SJCRH30 (cell line): Measurements from ENCODE around the gene VTCN1. TPM values are rescaled to one million over a fixed set of nuclear protein-coding genes. Genes with fewer than 3 reads are reported as not detected.
"Not testable (repeated sequence)": the region's sequence is repeated elsewhere in the genome, so short reads cannot be mapped to it uniquely, and the experiment has no call there.

Experiments
- DNase-seq, 2 experiments: peaks; one replicate each; pipeline ENCODE4 v3.0.0-alpha.2; 2015 to 2020
- H3K27ac ChIP-seq: fragments of 250-450 bp; sonication (Bioruptor Pico); 2 replicates; pipeline ENCODE4 v1.5.1; 2020; ENCODE audit warnings: mild to moderate bottlenecking, moderate library complexity
- H3K27me3 ChIP-seq: fragments of 250-450 bp; sonication (Bioruptor Pico); 2 replicates; pipeline ENCODE4 v1.5.1; 2020; ENCODE audit warnings: mild to moderate bottlenecking, moderate library complexity
- H3K36me3 ChIP-seq: fragments of 250-450 bp; sonication (Bioruptor Pico); 2 replicates; pipeline ENCODE4 v1.5.1; 2020; ENCODE audit warnings: mild to moderate bottlenecking, moderate library complexity
- H3K4me1 ChIP-seq: fragments of 250-450 bp; sonication (Bioruptor Pico); 2 replicates; pipeline ENCODE4 v1.5.1; 2020; ENCODE audit warnings: mild to moderate bottlenecking, moderate library complexity
- H3K4me3 ChIP-seq: fragments of 250-450 bp; sonication (Bioruptor Pico); 2 replicates; pipeline ENCODE4 v1.5.1; 2020; ENCODE audit warnings: mild to moderate bottlenecking, moderate library complexity
- H3K9me3 ChIP-seq: fragments of 250-450 bp; sonication (Bioruptor Pico); replicated peaks from 2 replicates; pipeline ENCODE4 v1.5.1; 2020; ENCODE audit warnings: mild to moderate bottlenecking, moderate library complexity
- total RNA-seq: library from RNA; depleted of rRNA; stranded (reverse); fragments of >200 nt; shearing (Covaris generic); gene quantifications from 2 replicates; pipeline ENCODE4 v1.2.3, GENCODE V29; 2014

VTCN1 gene
- total RNA-seq, 1 experiment from 2014 or later: 0.40 TPM

DNA sequence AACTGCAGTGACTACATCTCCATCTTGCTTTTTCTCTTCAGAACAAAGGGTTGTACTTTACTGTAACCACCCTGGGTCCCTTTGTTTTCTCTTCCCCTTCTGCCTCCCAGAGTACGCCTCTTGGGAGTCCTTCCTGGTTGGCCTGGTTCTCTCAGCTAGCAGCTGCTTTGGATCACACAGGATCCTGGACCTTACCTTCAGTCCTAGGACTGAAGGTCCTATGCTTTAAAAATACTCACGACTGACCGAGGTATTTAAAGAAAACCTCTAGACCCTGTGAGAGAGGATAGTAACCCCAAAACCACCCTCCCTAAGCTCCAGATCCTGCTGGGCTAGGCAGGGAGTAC is 94.0 kb downstream of the VTCN1 start:
- peaks cover 18% of the 10 kb centered on the region for H3K36me3 ChIP-seq
- DNase-seq: no peak
- H3K4me1 ChIP-seq: peaks cover 2% of the 10 kb centered on the region; the same call in 1 of the 2 replicates

DNA sequence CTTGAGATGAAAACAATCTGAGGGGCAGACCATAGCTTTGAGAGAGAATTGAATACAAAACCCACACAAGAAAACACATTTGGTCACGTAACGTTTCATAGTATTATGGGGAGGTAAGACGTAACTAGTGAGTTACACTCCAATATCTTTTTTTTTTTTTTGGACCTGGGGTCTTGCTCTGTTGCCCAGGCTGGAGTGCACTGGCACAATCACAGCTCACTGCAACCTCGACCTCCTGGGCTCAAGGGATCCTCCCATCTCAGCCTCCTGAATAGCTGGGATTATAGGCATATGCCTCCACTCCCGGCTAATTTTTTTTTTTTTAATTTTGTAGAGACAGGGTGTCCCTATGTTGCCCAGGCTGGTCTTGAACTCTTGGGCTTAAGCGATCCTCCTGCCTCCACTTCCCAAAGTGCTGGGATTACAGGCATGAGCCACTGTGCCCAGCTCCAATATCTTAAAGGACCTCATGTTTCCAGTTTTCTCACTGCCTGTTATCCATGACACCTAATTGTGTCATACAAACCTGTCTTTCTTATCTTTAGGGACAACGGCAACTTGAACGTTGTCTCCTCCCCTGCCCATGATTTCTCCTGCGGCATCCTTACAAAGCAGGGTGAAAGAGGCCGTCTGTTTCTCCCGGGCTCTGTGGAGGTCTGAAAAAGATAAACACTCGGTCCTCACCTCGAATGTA is 94.5 kb downstream of the VTCN1 start:
- DNase-seq: no peak
- Histone ChIP-seq H3K27ac (no peak overlapping the region), H3K4me3 (no peak overlapping the region), H3K9me3 (no peaks in the 10 kb centered on the region), H3K4me1 (peaks cover 2% of the 10 kb centered on the region; the same call in 1 of the 2 replicates), H3K27me3 (no peaks in the 10 kb centered on the region), H3K36me3 (peaks cover 21% of the 10 kb centered on the region)

More for the DNA sequence above, 94.0 kb downstream of the VTCN1 start:
- Histone ChIP-seq H3K27me3 (no peaks in the 10 kb centered on the region), H3K27ac (no peak overlapping the region), H3K4me3 (no peak overlapping the region), H3K9me3 (no peaks in the 10 kb centered on the region)

DNA sequence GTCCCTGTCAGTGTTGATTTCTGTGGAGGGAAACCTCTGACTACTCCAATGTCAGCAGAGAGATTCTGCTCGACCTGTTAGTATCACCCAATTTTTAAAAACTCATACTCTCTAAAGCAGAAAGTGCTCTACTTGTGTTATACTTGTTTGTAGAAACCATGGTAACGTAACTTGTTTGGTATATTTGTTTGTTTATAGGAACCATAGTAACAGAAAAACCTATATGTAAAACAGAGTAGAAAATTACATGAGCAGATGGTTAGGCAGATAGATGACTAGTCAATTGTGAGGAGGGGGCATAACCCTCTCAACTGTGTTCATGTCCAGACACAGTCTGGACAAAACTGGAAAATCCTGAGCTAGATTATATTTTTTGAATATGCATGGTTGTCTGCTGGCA is 95.8 kb downstream of the VTCN1 start:
- Histone ChIP-seq H3K27me3 (no peaks in the 10 kb centered on the region), H3K27ac (no peak overlapping the region), H3K36me3 (peaks cover 29% of the 10 kb centered on the region), H3K4me3 (no peak overlapping the region), H3K4me1 (no peaks in the 10 kb centered on the region), H3K9me3 (no peaks in the 10 kb centered on the region)
- DNase-seq: no peak

DNA sequence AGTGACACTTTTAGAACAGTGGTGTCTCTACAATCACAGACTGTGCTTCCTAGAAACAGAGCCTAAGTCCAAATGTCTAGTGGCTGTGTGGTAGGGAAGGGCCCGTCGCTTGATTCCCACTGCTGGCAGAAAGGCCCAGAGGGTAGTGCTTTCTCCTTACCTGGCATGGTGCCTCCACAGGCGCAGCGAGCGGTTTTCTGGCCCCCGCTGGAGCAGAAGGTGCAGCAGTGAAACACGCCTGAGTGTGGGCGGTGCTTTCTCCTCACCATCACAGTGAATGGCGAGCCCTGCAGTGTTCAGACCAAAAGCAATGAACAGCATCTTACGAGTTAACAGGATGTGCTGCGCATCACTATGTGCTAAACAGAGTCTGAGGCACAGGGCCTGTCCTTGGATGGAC is 97.5 kb downstream of the VTCN1 start:
- Histone ChIP-seq H3K36me3 (peaks cover 46% of the 10 kb centered on the region), H3K9me3 (no peaks in the 10 kb centered on the region), H3K4me3 (no peak overlapping the region), H3K27ac (no peak overlapping the region), H3K27me3 (no peaks in the 10 kb centered on the region), H3K4me1 (no peaks in the 10 kb centered on the region)
- no peak for DNase-seq

DNA sequence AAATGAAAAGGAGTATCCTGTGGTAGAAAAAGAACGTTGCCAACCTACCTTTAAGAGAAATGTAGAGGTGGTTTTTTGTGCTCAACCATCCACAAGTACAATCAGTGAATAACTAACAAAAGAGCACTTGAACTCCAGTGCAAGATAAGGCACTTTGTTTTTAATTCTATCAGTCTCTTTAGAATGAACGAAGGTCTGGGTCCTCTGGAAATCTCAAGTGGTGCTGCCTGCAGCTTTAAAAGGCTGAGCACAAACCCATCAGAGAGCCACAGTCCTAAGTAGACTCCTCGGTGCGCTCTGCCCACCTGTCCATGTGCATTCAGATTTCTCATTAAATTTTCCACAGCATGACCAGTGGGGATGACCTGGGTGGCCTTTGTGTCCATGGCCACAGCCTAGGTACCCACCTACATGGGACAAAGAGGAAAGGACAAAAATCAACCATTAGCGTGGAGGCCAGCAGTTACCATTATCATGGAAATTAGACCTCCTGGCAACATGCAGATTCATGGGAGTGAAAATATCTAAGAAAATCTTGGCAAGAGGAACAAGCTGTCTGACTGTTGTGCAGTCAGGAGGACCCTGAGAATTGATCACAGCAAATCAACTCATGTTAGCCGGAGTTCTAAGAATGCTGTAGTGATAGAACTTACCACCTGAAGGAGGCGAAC is 98.5 kb downstream of the VTCN1 start:
- no peaks in the 10 kb centered on the region for H3K9me3 ChIP-seq
- peaks cover 53% of the 10 kb centered on the region for H3K36me3 ChIP-seq

DNA sequence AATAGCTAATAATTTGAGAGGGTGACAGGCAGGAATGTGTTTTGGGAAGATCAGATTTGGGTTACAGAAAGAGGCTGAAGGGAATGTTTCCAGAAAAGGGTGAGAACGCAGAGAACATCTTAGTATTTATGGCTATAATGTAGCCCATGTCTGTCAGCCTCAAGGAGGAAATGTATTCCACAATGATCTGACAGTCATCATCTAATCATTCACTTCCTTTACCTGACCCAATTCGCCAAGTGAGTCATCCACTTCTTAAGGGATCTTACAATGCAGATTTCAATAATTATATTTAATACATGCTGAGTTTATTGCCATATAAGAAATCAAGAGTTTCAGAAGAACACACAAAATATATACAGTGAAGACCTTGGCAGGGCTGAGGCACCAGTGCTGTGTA is 100.0 kb downstream of the VTCN1 start:
- Histone ChIP-seq H3K27me3 (no peaks in the 10 kb centered on the region), H3K36me3 (peaks cover 58% of the 10 kb centered on the region), H3K27ac (no peak overlapping the region), H3K4me1 (no peaks in the 10 kb centered on the region), H3K9me3 (no peaks in the 10 kb centered on the region), H3K4me3 (no peak overlapping the region)
- DNase-seq: no peak

More for the DNA sequence above, 98.5 kb downstream of the VTCN1 start:
- Histone ChIP-seq H3K27me3 (no peaks in the 10 kb centered on the region), H3K4me3 (no peak overlapping the region), H3K4me1 (no peaks in the 10 kb centered on the region), H3K27ac (no peak overlapping the region)
- no peak for DNase-seq

DNA sequence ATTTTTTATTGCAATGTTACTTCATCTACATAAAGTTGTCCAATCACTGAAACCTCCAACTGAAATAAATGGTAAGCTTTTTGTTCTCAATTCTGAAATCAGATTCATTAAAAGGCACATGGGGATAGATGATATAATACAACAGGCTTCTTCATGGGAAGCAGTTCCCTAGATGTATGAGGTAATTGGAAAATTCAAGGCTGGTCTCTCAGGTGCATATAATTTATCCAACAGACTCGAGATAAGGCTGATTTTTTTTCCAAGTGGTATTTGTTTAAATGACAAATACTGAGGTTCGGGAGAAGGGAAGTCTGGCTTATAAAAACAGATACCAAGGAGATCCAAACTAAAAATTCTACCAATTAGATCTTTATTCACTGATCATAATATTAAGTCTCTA is 103.4 kb downstream of the VTCN1 start:
- Histone ChIP-seq H3K4me1 (no peaks in the 10 kb centered on the region), H3K9me3 (no peaks in the 10 kb centered on the region), H3K36me3 (peaks cover 54% of the 10 kb centered on the region), H3K4me3 (no peak overlapping the region), H3K27ac (no peak overlapping the region), H3K27me3 (no peaks in the 10 kb centered on the region)
- DNase-seq: no peak

DNA sequence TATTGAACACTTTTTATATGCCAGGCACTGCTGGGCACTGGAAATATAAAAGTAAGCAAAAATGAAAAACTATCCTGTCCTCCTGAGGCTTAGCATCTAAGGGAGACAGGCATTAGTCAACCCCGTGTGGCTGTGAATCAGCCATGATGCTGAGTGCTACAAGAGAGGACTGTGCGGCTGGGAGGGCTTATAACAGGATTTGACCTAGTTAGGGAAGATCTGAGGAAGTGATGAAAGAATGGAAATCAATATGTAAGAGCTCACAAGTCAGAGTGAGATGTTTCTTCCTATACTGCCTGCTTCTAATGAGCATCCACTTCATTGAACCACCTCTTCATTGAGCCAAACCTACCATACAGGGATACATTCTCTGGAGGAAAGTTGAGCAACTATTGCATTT is 104.2 kb downstream of the VTCN1 start:
- DNase-seq: no peak

DNA sequence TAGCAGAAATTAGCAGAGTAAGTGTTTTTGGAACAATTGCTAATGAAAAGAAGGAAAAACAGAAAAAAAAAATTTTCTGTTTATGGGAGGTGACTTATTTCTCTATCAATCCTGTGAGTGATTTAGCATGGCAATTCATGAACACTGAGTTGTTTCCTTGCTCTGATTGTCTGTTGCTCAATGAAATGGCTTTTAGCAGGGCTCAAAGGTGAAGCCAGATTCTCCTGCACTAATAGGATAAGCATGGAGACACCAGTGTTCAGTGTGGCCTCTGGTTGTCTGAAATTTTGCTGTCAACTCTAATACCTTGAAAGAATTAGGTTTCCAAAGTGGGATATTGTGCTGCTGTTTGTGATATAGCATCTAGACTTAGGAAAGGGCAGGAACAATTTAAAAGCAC is 105.0 kb downstream of the VTCN1 start:
- no peak for DNase-seq
- no peak overlapping the region for H3K4me3 ChIP-seq
- H3K27me3 ChIP-seq: no peaks in the 10 kb centered on the region
- no peaks in the 10 kb centered on the region for H3K9me3 ChIP-seq
- peaks cover 61% of the 10 kb centered on the region for H3K36me3 ChIP-seq
- H3K27ac ChIP-seq: no peak overlapping the region
- no peaks in the 10 kb centered on the region for H3K4me1 ChIP-seq

More for the DNA sequence above, 104.2 kb downstream of the VTCN1 start:
- H3K36me3 ChIP-seq: peaks cover 61% of the 10 kb centered on the region
- H3K27ac ChIP-seq: no peak overlapping the region
- no peaks in the 10 kb centered on the region for H3K27me3 ChIP-seq
- no peaks in the 10 kb centered on the region for H3K9me3 ChIP-seq
- H3K4me1 ChIP-seq: no peaks in the 10 kb centered on the region
- no peak overlapping the region for H3K4me3 ChIP-seq

DNA sequence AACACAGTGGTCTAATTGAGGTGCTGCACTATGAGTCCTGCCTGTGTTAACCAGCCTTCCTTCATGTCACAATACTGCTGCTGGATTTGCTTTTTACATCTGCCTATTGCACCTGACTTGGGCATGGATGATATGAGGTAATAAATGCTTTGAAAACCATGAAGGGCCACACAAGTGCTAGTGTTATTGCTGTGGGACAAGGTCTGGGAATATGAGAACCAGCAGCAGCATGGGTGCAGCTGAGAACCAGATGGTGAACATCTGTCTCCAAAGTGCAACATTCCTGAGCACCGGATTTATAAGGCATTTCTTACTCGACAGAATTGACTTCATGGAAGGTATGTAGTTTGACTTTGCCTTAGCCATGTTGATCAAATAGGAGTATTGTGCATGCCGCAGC is 105.7 kb downstream of the VTCN1 start:
- H3K9me3 ChIP-seq: no peaks in the 10 kb centered on the region
- H3K4me3 ChIP-seq: no peak overlapping the region
- H3K36me3 ChIP-seq: peaks cover 66% of the 10 kb centered on the region
- H3K4me1 ChIP-seq: no peaks in the 10 kb centered on the region
- no peak for DNase-seq
- no peak overlapping the region for H3K27ac ChIP-seq
- no peaks in the 10 kb centered on the region for H3K27me3 ChIP-seq

DNA sequence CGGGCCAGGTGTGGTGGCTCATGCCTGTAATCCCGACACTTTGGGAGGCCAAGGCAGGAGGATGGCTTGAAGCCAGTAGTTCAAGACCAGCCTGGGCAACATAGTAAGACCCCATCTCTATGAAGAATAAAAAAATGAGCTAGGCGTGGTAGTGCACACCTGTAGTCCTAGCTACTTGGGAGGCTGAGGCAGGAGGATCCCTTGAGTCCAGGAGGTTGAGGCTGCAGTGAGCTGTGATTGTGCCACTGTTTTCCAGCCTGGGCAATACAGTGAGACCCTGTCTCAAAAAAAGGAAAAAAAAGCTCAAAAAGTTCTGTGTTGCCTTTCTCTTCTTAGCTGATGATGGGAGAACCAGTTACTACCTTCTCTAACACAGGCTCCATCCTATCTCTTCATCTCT is 108.9 kb downstream of the VTCN1 start:
- not testable (repeated sequence) for H3K9me3 ChIP-seq, H3K27me3 ChIP-seq, H3K4me3 ChIP-seq, DNase-seq, H3K27ac ChIP-seq, H3K4me1 ChIP-seq
- peaks cover 63% of the 10 kb centered on the region for H3K36me3 ChIP-seq

DNA sequence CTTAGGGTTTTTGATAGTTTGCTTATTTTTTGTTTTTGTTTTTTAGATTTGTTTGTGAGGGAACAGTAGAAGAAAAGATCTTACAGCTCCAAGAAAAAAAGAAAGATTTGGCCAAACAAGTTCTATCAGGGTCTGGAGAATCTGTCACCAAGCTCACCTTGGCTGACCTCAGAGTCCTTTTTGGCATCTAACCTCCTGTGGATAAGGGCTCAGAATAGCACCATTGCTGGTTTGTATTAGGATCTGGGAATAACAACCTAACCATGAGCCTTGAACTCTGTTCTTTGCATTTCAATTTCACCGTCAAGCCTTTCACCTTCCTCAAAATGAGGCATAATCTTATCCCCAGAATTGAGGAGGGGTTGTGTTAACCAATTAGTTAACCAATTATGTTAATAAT is 109.4 kb downstream of the VTCN1 start:
- DNase-seq: no peak
- H3K27ac ChIP-seq: no peak overlapping the region
- peaks cover 66% of the 10 kb centered on the region for H3K36me3 ChIP-seq
- H3K27me3 ChIP-seq: no peaks in the 10 kb centered on the region
- H3K9me3 ChIP-seq: no peaks in the 10 kb centered on the region
- no peaks in the 10 kb centered on the region for H3K4me1 ChIP-seq
- H3K4me3 ChIP-seq: no peak overlapping the region

DNA sequence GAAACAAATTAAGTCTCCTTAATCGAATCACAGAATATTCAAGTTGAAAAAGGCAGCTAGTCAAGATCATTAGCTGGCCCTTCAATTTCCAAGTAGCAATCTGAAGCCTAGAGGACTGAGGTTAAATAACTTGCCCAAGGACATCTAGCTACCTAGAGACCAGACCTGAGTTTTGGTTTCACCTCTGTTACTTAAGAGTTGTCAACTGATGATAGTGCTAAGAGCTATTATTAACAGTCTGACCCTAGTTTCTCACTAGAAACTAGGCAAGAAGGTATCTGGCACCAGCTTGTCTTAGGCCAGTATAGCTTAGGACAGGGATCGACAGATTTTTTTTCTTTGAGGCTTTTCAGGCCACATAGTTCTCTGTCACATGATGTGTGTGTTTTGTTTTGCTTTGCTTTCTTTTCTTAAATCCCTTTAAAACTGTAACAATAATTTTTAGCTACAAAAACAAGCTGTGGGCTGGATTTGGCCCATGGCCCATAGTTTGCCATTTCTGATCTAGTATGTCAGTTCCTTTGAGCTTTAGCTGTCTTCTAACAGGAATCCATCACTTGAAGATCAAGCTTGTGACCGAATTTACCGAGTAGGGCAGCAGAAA is 112.3 kb downstream of the VTCN1 start:
- Histone ChIP-seq H3K9me3 (no peaks in the 10 kb centered on the region), H3K36me3 (peaks cover 75% of the 10 kb centered on the region), H3K27me3 (no peaks in the 10 kb centered on the region), H3K27ac (no peak overlapping the region), H3K4me1 (peaks cover 8% of the 10 kb centered on the region), H3K4me3 (no peak overlapping the region)
- DNase-seq: no peak

DNA sequence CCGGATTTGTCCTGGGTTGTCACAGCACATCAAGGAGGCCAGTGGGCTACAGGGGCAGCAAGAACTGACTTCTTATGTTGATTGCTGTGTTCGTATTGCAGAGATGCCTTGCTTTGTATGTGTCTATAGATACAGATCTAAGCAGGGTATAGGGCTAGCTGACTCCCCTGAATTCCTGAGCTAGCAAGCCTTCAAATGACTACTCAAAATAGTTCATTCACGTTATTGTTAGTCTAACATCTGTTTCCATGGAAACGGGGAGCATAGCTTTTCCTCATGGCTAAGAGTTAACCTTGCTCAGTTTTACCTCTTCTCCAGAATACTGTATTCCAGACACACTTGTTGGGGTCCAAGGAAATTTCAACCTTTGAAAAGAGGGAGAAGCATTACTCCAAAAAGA is 113.3 kb downstream of the VTCN1 start:
- peaks cover 76% of the 10 kb centered on the region for H3K36me3 ChIP-seq
- no peak overlapping the region for H3K4me3 ChIP-seq
- no peaks in the 10 kb centered on the region for H3K9me3 ChIP-seq
- no peak overlapping the region for H3K27ac ChIP-seq
- H3K4me1 ChIP-seq: peaks cover 17% of the 10 kb centered on the region
- H3K27me3 ChIP-seq: no peaks in the 10 kb centered on the region
- no peak for DNase-seq

DNA sequence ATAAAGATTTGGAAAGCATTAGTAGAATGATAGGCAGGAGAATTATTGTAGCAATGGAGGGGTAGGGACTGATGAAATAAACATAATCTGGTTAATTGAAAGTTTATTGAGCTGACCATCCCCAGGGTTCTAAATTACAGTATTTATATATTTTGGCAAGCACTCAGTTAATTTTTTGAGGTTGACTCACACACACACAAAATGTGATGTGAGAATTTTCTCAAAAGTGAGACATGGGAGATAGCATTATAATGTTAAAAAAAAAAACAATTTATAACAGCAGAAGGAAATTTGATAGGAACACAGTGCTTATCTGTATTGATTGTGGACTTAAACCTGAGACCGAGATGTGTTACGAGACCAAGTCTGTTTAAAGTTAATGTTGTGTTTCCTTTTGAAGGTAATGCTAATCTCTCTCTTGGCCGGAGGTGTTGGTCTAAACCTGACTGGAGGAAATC is 113.7 kb downstream of the VTCN1 start:
- Histone ChIP-seq H3K36me3 (peaks cover 74% of the 10 kb centered on the region), H3K27ac (no peak overlapping the region), H3K4me3 (no peak overlapping the region), H3K27me3 (no peaks in the 10 kb centered on the region), H3K9me3 (no peaks in the 10 kb centered on the region), H3K4me1 (peaks cover 19% of the 10 kb centered on the region)
- DNase-seq: no peak
